SK-N-SH treated with all-trans-retinoic acid at 6 μM for 48 hours (cell line): ENCODE data around the gene BCAT1.

Source experiments
- ISL1 ChIP-seq: fragments of 250-450 bp; sonication (Bioruptor Pico); IDR thresholded peaks from 2 replicates; pipeline ENCODE4 v2.1.2; 2022; ENCODE audit warnings: mild to moderate bottlenecking, moderate library complexity
- ZFP30 ChIP-seq: fragments of 450-650 bp; formaldehyde crosslinking; IDR thresholded peaks from 2 replicates; pipeline ENCODE4 v1.5.0; 2022; ENCODE audit warnings: mild to moderate bottlenecking, moderate library complexity
- TF ChIP-seq, protein P1 (sequence below): fragments of 250-450 bp; sonication (Bioruptor Pico); IDR thresholded peaks from 2 replicates; pipeline ENCODE4 v1.5.1; 2020; ENCODE audit warnings: low read depth, mild to moderate bottlenecking, moderate library complexity
- TF ChIP-seq, protein P2 (sequence below): fragments of 250-450 bp; sonication (Bioruptor Pico); IDR thresholded peaks from 2 replicates; pipeline ENCODE4 v1.8.0; 2020; ENCODE audit warnings: mild to moderate bottlenecking, moderate library complexity, borderline replicate concordance

DNA sequence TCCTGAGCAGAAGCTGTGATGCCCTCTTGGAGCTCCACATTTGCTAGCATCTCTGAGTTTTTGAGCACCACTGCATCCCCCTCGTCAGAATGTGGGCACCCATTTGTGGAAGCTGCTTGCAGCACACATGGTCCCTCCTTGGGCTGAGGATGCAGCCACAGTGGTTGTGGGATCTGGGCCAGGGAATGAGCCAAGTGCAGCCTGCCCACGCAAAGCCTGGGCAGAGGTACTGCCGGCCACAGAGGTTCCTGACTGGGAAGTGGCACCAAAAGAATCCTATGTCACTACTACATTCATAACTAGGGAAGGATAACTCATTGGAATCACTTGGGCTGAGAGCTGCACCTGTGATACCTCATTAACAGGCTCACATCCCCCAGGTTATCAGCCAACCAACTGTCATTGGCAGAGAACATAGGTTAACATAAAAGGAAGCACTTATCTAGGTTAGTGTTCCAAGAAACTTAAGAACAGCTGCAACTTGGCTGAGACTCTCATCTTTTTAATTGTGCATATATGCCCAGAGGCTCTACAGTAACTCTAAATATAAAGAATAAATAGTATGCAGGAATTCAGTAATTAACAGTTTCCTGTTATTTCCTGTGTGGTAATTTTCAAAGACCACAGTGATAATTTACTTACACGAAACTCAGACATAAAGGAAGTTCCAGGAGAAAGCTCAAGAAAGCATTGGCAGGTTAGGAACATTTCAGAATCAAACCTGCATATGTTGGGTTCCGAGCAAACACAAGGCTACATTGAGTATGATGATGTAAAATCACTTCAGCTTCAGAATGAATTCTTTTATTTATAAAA lies 145.3 kb downstream of the BCAT1 start:
- TF ChIP-seq, protein P1, sequence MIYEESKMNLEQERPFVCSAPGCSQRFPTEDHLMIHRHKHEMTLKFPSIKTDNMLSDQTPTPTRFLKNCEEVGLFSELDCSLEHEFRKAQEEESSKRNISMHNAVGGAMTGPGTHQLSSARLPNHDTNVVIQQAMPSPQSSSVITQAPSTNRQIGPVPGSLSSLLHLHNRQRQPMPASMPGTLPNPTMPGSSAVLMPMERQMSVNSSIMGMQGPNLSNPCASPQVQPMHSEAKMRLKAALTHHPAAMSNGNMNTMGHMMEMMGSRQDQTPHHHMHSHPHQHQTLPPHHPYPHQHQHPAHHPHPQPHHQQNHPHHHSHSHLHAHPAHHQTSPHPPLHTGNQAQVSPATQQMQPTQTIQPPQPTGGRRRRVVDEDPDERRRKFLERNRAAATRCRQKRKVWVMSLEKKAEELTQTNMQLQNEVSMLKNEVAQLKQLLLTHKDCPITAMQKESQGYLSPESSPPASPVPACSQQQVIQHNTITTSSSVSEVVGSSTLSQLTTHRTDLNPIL (CRISPR knock-in tag), result no peak
- TF ChIP-seq ISL1 (CRISPR knock-in tag) (no peak), ZFP30 (CRISPR knock-in tag) (no peak)
- TF ChIP-seq, protein P2, sequence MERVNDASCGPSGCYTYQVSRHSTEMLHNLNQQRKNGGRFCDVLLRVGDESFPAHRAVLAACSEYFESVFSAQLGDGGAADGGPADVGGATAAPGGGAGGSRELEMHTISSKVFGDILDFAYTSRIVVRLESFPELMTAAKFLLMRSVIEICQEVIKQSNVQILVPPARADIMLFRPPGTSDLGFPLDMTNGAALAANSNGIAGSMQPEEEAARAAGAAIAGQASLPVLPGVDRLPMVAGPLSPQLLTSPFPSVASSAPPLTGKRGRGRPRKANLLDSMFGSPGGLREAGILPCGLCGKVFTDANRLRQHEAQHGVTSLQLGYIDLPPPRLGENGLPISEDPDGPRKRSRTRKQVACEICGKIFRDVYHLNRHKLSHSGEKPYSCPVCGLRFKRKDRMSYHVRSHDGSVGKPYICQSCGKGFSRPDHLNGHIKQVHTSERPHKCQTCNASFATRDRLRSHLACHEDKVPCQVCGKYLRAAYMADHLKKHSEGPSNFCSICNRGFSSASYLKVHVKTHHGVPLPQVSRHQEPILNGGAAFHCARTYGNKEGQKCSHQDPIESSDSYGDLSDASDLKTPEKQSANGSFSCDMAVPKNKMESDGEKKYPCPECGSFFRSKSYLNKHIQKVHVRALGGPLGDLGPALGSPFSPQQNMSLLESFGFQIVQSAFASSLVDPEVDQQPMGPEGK (CRISPR knock-in tag), result no peak
